UCSD-AML1 (cell line): ENCODE data around the gene ADAT3.
"Not testable (repeated sequence)": the region's sequence is repeated elsewhere in the genome, so short reads cannot be mapped to it uniquely, and the experiment has no call there.

Source experiments
- DNase-seq: peaks from one replicate; lab custom pipeline; 2025; ENCODE audit not compliant: unreplicated experiment; lab: John Stamatoyannopoulos, UW

The ADAT3 gene

DNA sequence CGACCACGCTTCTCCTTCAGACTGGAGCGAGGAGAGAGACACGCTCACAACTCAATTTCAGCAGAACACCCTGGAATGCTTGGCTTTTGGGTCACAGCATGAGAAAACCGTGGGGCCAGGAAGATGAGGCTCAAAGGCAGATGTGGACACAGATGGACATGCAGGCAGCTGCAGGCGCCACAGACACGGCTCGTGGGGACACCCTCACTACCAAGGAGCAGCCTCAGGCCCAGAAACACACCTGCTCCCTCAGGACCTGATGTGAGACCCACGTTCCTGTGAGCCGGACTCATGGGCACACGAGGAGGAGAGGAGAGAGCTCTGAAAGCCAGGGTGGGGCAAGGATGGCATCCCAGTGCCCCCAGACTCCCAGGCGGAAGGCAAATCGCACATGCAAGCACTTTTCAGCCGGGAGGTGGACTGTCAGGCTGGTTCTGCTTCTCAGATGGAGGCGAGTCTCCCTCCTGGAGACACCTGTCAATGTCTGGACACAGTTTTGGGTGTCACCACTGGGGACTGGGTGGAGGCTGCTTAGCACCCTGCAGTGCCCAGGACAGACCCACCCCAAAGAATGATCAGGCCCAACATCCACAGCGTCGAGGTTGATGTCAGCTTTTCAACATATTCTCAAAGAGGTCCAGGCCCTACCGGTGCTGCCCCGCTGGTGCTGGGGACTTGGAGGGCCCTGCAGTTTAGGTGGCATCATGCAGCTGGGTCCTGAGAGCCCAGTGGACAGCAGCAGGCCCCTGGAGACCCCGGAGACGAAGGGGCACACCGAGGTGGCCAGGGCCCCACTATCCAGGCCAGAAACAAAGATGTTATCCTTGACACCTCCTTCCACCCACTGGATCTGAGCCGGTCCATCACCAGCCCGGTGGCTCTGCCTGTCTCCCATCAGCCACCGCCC, 22.2 kb upstream of the ADAT3 start:
- no peak for DNase-seq

DNA sequence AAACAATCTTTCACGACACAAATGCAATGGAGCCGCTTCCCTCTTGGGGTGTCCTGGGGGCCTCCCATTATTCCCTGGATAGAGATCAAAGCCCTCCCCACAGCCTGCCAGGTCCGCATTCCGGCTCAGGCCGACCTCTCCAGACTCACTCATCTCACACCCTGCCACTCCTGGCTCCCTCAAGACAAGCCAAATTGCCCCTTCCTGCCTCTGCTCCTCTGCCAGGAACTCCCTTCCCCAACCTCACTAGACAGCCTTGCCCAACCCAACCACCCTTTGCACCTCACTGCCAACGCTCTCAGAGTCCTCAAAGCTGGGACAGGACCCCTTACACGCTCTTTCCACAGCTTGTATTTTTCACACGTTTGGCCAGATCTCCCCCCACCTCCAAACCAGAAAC, 21.4 kb upstream of the ADAT3 start:
- DNase-seq, result no peak

DNA sequence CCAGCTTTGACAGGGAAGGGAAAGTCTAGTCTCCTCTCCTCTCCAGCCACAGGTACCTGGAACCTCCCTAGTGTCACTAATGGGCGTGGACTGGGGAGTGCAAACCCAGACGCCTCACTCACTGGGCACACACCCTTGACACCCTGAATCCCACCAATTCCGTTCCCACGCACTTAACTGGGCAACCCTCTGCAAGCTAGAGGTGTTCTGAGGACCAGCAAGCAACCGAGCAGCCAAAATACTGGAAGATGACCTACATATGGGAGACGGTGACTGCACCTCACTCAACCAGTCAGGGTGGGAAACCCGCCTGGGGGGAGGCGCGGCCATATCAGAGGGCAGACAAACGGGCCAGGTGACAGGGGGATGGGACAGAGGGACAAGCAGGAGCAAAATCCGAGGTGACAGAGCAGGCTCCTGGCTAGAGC, 20.9 kb upstream of the ADAT3 start:
- no peak for DNase-seq

DNA sequence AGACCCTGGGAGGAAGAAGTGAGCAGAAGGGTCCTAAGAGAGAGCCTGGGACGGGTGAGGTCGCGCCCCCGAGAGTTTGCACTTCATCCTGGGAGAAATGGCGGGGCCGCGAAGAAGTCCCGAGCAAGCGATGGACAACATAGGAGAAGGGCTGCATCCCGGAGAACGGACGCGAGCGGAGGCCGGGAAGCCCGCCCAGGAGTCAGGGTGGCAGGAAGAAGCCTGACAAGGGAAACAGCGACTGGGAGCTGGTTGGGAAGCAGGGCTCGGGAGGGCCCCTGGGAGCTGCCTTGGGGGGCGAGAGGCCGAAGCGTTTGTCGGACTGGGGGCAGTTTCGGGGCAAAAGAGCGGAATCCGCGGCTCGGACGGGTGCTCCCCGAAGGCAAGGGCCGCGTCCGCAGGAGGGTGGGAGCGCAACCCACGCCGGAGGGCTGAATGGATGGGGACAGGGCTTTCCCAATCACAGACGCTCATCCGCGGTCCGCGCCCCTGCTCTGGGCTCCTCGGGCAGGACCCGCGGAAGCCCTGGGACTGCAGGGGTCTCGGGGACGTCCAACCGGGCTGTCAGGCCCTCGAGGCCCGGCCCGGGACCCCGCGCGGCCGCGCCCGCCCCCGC, 20.4 kb upstream of the ADAT3 start:
- DNase-seq, result no peak

DNA sequence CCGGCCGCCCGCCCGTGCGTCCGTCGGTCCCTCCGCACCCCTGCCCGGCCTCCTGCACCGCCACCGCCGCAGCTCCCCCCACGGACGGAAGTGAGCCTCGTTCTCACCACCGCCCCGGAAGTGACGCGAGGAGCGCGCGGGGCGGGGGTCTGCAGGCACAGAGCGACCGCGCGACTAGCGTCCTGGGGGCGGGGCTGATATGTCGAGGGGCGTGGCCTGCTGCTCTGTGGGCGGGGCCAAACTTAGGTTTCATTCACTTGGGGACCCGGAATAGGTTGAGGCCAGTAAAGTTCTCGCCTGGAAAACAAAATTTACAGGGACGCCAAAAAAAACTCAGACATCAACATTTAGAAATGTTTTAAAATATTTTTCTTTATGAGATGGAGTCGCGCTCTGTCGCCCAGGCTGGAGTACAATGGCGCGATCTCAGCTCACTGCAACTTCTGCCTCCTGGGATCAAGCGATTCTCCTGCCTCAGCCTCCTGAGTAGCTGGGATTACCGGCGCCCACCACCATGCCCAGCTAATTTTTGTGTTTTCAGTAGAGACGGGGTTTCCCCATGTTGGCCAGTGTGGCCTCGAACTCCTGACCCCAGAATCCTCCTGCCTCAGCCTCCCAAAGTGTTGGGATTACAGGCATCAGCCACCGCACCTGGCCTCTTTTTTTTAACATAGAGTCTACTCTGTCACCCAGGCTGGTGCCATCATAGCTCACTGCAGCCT, 19.6 kb upstream of the ADAT3 start, which contains the start of gene ABHD17A:
ABHD17A (minus strand) TSS at position 99 of the 722 bp plus-strand sequence. CDS start 3,930 bp downstream, outside the sequence.
- peak; percentile 98 for DNase-seq

DNA sequence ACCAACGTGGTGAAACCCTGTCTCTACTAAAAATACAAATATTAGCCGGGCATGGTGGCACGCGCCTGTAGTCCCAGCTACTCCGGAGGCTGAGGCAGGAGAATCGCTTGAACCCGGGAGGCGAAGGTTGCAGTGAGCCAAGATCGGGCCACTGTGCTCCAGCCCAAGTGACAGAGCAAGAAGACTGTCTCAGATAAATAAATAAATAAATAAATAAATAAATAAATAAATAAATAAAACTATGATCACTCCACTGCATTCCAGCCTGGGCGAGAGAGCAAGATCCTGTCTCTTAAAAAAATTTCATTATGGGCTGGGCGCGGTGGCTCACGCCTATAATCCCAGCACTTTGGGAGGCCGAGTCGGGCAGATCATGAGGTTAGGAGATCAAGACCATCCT, 18.8 kb upstream of the ADAT3 start:
- DNase-seq, result not testable (repeated sequence)

DNA sequence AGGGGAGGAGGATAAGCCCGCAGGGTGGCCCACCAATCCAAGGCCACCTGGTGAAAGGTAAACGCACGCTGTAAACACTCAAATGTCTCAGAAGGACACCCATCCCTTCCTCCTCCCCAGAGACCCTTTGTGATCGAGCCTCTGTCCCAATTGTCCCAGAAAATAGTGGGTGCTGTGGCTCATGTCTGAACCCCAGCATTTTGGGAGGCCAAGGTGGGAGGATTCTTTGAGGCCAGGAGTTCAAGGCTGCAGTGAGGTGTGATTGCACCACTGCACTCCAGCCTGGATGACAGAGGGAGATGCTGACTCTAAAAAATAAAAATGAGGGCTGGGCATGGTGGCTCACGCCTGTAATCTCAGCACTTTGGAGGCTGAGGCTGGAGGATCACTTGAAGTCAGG, 16.8 kb upstream of the ADAT3 start:
- no peak for DNase-seq

DNA sequence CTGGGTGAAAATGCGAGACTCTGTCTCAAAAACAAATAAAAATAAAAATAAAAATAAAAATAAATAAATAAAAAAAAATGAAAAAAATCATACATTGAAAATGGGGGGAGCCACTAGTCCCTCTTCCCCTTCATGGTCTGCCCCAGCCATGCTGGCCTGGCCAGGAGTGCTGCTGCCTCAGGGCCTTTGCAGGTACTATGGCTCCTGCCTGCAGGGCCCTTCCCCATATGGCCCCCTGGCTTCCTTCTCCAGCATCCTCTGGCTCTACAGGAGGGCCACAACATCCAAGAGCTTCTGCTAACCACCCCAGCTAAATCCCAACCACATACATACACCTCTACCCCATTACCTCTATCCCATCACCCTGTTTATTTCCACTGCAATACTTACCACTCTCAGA, 15.3 kb upstream of the ADAT3 start:
- no peak for DNase-seq

DNA sequence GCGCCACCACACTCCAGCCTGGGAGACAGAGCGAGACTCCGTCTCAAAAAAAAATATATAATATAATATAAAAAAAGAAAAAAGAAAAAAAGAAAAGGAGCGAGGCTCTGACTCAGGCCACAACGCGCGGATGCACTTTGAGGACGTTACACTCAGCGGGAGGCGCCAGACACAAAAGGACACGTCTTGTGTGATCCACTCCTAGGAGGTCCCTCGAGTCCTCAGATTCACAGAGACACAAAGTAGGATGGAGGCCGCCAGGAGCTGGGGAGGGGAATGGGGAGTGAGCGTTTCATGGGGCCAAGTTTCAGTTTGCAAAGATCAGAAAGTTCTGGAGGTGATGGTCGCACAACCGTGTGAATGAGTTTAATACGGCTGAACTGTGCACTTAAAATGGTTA, 11.4 kb upstream of the ADAT3 start:
- no peak for DNase-seq

DNA sequence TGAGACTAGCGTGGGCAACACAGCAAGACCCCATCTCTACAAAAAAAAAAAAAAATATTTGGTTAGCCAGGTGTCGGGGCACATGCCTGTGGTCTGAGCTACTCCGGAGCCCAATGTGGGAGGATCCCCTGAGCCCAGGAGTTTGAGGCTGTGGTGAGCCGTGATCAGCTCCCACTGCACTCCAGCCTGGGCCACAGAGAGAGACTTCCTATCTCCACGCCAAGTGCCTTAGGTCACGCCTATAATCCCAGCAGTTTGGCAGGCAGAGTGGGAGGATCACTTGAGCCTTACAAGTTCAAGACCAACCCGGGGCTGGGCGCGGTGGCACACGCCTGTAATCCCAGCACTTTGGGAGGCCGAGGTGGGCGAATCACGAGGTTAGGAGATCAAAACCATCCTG, 8.7 kb upstream of the ADAT3 start:
- peak; percentile 39 for DNase-seq

DNA sequence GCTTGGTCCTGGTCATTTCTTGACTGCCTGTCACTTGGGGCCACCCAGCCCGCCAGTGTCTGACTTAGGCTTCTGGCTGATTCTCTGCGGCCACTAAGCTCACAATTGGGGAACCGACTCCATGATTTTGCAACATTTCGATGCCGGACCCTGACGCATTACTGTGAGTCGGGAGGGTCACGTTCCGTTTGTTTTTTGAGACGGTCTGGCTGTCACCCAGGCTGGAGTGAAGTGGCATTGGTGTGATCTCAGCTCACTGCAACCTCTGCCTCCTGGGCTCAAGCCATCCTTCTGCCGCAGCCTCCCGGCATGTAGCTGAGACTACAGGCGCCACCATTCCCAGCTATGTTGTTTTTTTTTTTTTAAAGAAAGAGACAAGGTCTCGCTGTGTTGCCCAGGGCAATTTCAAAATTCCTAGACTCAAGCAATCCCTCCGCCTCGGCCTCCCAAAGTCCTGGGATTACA, 3.2 kb upstream of the ADAT3 start:
- no peak for DNase-seq

DNA sequence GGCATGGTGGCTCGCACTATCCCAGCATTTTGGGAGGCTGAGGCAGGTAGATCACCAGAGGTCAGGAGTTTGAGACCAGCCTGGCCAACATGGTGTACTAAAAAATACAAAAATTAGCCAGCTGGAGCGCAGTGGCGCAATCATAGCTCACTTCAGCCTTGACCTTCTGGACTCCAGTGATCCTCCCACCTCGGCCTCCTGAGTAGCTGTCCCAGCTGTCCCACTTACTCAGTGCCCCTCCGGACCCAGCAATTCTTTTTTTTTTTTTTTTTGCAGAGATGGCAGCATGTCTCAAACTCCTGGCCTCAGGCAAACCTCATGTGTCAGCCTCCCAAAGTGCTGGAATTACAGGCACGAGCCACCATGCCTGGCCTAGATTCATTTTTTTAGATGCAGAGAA, 2.3 kb upstream of the ADAT3 start:
- no peak for DNase-seq

DNA sequence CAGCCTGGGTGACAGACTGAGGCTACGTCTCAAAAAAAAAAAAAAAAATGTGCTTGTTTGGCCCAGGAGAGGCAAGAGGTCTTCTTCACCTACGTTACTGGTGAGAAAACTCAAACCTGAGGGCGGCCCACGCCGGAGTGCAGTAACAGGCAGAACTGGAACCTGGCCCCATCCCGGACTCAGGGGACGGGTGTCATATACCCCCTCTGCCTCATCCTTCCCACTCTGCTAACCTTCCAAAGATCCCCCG, 414 bp upstream of the ADAT3 start:
- no peak for DNase-seq

DNA sequence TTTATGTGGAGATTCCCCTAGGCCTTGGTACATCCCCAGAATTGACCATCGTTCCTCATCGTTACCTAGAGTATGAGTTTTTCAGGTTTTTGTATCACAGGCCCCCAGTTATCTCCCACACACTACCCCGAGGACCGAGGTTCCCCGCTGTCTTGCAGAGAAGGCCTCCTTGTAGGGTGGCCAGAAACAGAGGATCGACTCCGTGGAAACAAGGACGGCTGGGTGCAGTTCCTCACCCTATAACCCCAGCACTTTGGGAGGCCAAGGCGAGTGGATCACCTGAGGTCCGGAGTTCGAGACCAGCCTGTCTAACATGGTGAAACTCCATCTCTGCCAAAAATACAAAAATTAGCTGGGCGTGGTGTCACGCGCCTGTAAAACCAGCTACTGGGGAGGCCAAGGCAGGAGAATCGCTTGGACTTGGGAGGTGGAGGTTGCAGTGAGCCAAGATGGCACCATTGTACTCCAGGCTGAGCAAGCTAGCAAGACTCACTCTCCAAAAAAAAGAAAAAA, 720 bp downstream of the ADAT3 start:
- DNase-seq, result no peak

DNA sequence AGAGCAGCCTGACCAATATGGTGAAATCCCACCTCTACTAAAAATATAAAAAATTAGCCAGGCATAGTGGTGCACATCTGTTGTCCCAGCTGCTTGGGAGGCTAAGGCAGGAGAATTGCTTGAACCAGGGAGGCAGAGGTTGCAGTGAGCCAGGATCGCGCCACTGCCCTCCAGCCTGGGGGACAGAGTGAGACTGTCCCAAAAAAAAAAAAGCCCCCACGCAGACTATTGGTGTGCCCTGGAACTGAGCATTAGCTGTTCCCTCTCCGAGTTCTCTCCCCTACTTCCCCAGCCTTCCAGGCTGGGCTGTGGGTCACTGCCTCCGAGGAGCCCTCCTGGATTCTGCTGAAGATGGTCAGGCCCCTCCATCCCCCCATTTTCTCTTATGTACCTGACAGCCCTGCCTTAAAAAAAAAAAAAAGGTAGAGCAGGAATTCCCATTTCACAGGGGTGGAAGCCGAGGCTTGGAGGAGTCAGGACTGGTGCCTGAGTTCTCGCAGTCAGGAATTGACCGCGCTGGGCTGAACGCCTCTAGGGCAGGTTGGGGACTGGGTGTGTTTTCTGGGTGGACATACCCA, 1.9 kb downstream of the ADAT3 start:
- no peak for DNase-seq

DNA sequence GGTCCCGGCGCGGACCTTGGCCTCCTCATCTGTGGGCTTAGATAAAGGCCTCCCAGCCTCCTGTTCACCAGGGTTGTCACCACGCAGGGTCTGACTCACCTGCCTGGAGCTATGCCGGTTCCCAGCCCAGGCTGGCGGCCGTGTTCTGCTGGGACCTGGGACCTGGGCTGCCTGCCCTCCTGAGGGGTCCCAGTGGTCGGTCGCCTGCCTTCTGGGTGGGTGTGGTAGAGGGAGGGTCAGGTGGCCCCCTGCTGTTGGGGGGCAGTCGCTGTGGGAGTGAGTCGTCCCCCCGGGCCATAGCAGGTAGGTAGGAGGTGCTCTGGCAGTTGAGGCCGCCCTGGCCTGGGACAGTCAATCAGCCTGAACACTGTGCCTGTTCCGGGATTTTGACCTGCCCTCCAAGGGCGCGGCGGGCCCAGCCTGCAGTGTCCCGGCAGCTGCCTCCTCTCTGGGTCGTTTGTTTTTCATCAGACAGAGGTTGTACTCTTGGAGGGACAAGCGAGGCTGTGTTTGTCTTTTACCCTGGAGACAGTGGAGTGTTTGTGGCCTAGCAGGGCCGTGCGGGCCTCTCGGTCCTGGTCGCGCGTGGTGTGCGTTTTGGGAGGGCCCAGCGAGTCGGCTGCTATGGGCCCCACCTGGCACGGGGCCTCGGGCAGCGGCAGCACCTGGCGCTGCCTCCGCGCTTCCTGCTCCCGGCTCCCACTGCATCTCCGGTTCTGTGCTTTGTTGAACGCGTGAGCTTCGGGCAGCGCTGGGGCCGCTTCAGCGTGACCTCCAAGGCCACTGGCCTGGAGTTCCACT, 2.6 kb downstream of the ADAT3 start:
- DNase-seq, result no peak

DNA sequence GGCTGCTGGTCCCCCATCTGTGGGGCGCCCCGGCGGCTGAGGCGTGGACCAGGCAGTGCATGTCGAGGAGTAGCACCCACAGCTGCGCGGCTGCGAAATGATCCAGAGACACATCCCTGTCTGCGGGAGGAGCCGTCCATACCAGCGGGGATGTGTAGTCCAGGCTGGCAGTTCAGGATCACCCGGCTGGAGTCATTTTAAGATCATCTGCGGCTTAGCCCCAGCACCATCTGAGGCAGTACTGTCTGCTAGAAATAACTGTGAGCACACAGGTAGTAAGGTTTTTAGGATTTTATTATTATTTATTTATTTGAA, 3.1 kb downstream of the ADAT3 start:
- DNase-seq, result no peak

DNA sequence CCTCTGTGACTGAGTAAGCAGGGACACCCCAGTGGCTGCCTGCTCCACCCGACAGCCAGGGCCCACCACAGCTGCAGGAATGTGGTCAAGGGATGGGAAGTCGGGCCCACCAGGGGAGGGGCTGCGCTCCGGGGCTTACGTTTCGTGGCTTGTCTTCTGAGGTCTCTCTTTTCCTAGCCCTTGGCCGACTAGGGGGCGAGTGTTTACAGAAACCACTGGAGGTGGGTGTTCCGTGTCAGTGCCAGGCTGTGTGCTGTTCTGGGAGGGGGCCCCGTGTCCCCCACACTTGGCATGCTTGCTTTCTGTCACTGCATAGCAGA, 4.5 kb downstream of the ADAT3 start:
- no peak for DNase-seq

DNA sequence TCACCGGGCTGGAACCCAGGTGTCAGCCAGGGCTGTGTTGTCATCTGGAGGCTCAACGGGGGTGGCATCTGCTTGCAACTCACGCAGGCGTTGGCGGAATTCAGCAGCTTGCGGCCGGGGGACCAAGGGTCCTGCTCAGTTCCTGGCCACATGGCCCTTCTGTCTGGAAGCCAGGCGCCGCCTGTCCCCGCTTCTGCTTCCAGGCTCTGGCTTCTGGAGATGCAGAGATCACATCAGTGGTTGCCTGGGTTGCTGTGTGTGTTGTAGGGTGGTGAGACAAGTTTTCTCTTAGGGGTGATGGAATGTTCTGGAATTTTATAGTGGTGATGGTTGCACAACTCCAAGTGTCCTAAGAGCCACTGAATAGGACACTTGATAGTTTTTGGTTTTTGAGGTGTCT, 5.0 kb downstream of the ADAT3 start:
- no peak for DNase-seq

DNA sequence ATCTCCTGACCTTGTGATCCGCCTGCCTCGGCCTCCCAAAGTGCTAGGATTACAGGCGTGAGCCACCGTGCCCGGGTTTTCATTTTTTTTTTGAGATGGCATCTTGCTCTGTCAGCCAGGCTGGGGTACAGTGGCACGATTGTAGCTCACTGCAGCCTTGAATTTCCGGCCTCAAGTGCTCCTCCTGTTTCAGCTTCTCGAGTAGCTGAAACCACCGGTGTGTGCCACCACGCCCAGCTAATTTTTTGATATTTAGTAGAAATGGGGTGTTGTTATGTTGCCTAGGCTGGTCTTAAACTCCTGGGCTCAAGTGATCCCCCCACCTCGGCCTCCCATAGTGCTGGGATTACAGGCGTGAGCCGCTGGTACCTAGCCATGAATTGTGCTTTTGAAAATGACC, 5.9 kb downstream of the ADAT3 start:
- no peak for DNase-seq

DNA sequence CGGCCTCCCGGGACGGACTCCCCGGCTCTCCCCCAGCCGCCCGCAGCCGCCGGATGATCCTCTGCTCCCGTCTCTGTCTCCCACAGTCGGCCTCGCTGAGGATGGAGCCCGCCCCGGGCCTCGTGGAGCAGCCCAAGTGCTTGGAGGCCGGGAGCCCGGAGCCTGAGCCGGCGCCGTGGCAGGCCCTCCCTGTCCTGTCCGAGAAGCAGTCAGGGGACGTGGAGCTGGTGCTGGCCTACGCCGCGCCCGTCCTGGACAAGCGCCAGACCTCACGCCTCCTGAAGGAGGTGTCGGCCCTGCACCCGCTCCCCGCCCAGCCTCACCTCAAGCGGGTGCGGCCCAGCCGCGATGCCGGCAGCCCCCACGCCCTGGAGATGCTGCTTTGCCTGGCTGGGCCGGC, 6.8 kb downstream of the ADAT3 start:
- no peak for DNase-seq
